Measurements from ENCODE around the gene TRMT5. TPM values are rescaled to one million over a fixed set of nuclear protein-coding genes. Genes with fewer than 3 reads are reported as not detected.

The TRMT5 gene, protein sequence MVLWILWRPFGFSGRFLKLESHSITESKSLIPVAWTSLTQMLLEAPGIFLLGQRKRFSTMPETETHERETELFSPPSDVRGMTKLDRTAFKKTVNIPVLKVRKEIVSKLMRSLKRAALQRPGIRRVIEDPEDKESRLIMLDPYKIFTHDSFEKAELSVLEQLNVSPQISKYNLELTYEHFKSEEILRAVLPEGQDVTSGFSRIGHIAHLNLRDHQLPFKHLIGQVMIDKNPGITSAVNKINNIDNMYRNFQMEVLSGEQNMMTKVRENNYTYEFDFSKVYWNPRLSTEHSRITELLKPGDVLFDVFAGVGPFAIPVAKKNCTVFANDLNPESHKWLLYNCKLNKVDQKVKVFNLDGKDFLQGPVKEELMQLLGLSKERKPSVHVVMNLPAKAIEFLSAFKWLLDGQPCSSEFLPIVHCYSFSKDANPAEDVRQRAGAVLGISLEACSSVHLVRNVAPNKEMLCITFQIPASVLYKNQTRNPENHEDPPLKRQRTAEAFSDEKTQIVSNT
- 7.2 TPM for polyA plus RNA-seq (2013, experiment 1 of 2)
- polyA plus RNA-seq (2013, experiment 2 of 2): 6.8 TPM

DNA sequence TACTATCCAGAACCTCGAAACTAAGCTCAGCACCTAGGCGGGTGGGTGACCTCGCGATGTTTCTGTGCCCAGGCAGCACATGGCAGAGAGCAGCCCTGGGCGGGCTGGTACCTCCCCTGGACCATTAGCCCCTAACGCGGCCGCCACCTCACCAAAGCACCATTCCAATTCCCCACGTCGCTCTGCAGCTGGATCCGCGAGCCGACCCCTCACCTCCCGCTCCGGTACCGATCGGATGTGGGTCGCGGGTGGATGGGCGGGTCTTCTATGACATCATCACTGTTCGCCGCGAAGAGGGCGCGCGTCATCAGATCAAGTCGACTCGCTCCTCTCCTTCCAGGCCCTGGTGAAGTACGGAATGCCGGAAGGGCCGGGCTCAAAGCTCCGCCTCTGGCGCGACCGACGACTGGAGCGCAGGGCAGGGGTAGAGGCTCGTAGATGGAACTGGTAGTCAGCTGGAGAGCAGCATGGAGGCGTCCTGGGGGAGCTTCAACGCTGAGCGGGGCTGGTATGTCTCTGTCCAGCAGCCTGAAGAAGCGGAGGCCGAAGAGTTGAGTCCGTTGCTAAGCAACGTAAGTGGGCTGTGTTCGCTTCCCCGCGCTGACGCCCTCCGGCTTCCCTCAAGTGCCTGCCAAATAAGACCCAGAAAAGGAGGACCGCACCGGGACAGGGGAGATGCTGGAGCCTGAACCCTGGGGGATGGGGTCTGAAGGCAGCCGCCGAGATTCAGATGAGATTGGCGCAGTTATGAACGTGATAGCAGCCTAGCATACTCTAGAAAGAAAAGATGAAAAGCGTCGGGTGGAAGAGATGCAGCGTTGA, at the start of gene TRMT5, which contains the start of gene SLC38A6:
TRMT5 (minus strand) TSS at position 269 of the 822 bp plus-strand sequence; CDS start at position 163, 106 bp downstream.
SLC38A6 (plus strand) TSS at position 435 of the 822 bp plus-strand sequence; CDS start at position 468, 33 bp downstream.
- Histone ChIP-seq H3K36me3 (ENCODE audit: control insufficient read depth in 1 of 2, insufficient read depth in 2 of 2, low read depth in 1 of 2, low read length in 2 of 2) (peaks cover 4 to 57% of the 10 kb centered on the region in 2 experiments), H3K4me3 (ENCODE audit: insufficient read depth in 1 of 2, low read depth in 1 of 2, low read length in 2 of 2) (peak within 1 kb of the TSS; percentile 73 to 96), H2BK5ac (ENCODE audit: low read depth, low read length, poor library complexity, severe bottlenecking) (peak within 1 kb of the TSS; percentile 66), H3K4me2 (ENCODE audit: low read length, poor library complexity, severe bottlenecking) (peak within 1 kb of the TSS; percentile 87), H3K27ac (ENCODE audit: low read length, poor library complexity, severe bottlenecking) (peak within 1 kb of the TSS; percentile 81), H3K4me1 (ENCODE audit: control insufficient read depth, insufficient read depth, low read depth, low read length) (peaks cover 3% of the 10 kb centered on the region), H3K23ac (ENCODE audit: low read length in 2 of 2) (no peak within 1 kb of the TSS), H4K8ac (ENCODE audit: low read length) (peak within 1 kb of the TSS; percentile 91), H2BK120ac (ENCODE audit: low read depth, low read length) (peak within 1 kb of the TSS; percentile 86), H3K4ac (ENCODE audit: low read depth in 1 of 2, low read length in 2 of 2) (peak within 1 kb of the TSS; percentile 46 to 81), H3K14ac (ENCODE audit: low read length in 2 of 2) (peak within 1 kb of the TSS in 1 of 2 experiments; percentile 89), H3K9ac (ENCODE audit: low read length) (peak within 1 kb of the TSS; percentile 99), H2AFZ (ENCODE audit: low read depth, low read length) (peak within 1 kb of the TSS; percentile 88), H3K9me3 (ENCODE audit: control insufficient read depth, low read length) (no peaks in the 10 kb centered on the region), H3K79me1 (replicated peaks; ENCODE audit: low read length, poor library complexity, severe bottlenecking) (peaks cover 10% of the 10 kb centered on the region), H2BK12ac (ENCODE audit: low read length in 2 of 2) (peak within 1 kb of the TSS; percentile 29 to 38), H3K18ac (ENCODE audit: low read depth in 1 of 2, low read length in 2 of 2) (peak within 1 kb of the TSS; percentile 91 to 92), H3K27me3 (ENCODE audit: control insufficient read depth in 1 of 2, insufficient read depth in 1 of 2, low read length in 2 of 2) (no peaks in the 10 kb centered on the region), H2AK5ac (ENCODE audit: low read length, severe bottlenecking) (peak within 1 kb of the TSS; percentile 89), H4K91ac (ENCODE audit: low read length) (peak within 1 kb of the TSS; percentile 96), H2BK15ac (ENCODE audit: low read depth, poor library complexity, severe bottlenecking) (peak within 1 kb of the TSS; percentile 97)
- peak; percentile 98 for DNase-seq
- under 1% methylated on average over 56 of the region's 59 CpGs for WGBS

DNA sequence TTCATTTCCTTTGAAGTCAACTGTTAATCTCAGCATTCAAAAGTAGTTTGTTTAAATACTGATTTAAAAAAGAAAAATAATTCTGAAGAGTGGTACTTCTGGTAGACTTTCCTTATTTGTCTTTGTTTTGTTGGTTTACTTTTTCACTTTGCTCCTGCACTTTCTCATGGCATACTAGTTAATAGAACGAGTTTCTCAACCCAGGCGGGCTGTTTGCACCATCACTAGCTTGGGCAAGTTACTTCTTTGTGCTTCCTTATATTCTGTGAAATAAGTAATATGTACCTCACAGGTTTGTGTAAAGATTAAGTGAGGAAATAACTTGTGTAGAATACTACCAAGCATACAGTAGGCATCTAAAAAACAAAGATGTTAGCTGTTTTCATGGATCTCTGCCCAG, 45.6 kb upstream of the TRMT5 start:
- H3K4ac ChIP-seq (ENCODE audit: low read depth in 1 of 2, low read length in 2 of 2): no peak overlapping the region
- H3K9me3 ChIP-seq (ENCODE audit: control insufficient read depth, low read length): no peaks in the 10 kb centered on the region
- H3K4me2 ChIP-seq (ENCODE audit: low read length, poor library complexity, severe bottlenecking): no peak overlapping the region
- no peak overlapping the region for H2BK120ac ChIP-seq (ENCODE audit: low read depth, low read length)
- WGBS: 100% methylated on average over 2 of the region's 2 CpGs
- H3K27me3 ChIP-seq (ENCODE audit: control insufficient read depth in 1 of 2, insufficient read depth in 1 of 2, low read length in 2 of 2): no peaks in the 10 kb centered on the region
- H2AK5ac ChIP-seq (ENCODE audit: low read length, severe bottlenecking): no peak overlapping the region
- no peak overlapping the region for H4K91ac ChIP-seq (ENCODE audit: low read length)
- no peak overlapping the region for H2BK15ac ChIP-seq (ENCODE audit: low read depth, poor library complexity, severe bottlenecking)
- no peak overlapping the region for H2BK5ac ChIP-seq (ENCODE audit: low read depth, low read length, poor library complexity, severe bottlenecking)
- no peak overlapping the region for H3K23ac ChIP-seq (ENCODE audit: low read length in 2 of 2)
- DNase-seq: no peak
- H3K18ac ChIP-seq (ENCODE audit: low read depth in 1 of 2, low read length in 2 of 2): no peak overlapping the region
- peaks cover 0 to 12% of the 10 kb centered on the region in 2 experiments for H3K36me3 ChIP-seq (ENCODE audit: control insufficient read depth in 1 of 2, insufficient read depth in 2 of 2, low read depth in 1 of 2, low read length in 2 of 2)
- H2BK12ac ChIP-seq (ENCODE audit: low read length in 2 of 2): no peak overlapping the region
- H3K9ac ChIP-seq (ENCODE audit: low read length): no peak overlapping the region
- H4K8ac ChIP-seq (ENCODE audit: low read length): no peak overlapping the region
- no peak overlapping the region for H3K27ac ChIP-seq (ENCODE audit: low read length, poor library complexity, severe bottlenecking)
- H3K4me3 ChIP-seq (ENCODE audit: insufficient read depth in 1 of 2, low read depth in 1 of 2, low read length in 2 of 2): no peak overlapping the region
- H2AFZ ChIP-seq (ENCODE audit: low read depth, low read length): no peak overlapping the region
- peaks cover 5% of the 10 kb centered on the region for H3K79me1 ChIP-seq (replicated peaks; ENCODE audit: low read length, poor library complexity, severe bottlenecking)
- H3K14ac ChIP-seq (ENCODE audit: low read length in 2 of 2): no peak overlapping the region
- no peaks in the 10 kb centered on the region for H3K4me1 ChIP-seq (ENCODE audit: control insufficient read depth, insufficient read depth, low read depth, low read length)

DNA sequence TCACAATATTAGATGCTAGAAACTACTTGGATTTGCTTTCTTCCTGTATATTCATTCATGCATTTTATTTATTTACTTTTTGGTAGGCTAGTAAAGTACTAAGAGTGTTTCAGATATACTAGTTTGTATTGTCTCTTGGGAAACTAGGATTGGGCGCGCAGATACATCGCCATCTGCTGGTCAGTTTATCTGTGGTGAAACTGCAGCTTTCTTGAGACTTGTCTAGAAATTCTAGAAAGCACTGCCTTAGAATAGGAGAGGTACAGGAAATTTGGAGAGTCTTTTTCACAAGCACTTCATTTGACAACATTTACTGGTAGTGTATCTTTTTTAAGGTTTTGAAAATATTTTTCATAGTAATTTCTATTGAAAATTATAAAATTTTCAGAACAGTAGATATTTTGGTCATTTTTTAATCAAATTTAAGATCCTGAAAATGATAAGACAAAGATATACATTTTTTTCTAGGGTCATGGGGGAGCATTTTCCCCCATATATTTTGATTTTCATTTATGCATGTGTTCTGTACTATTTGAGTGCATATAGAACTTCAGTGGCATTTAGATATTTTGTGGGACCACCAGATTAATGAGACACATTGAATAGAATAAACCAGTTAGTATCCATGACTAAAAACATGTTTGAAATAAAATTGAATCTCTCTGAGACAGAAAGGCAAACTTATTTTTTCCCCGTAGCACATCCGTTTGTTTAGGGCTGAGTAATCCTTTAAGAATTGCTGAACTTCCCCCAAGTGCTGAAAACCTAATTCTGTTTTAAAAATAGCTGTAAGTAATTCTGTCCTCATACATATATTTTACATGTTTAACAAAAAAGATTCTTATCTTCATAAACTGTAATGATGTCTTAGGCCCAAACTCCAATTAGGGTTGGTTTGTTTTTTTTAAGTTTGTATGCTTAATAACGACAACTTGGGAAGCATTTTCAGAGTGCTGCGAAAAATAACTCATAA, 44.7 kb upstream of the TRMT5 start:
- no peak overlapping the region for H4K91ac ChIP-seq (ENCODE audit: low read length)
- no peak overlapping the region for H3K4me3 ChIP-seq (ENCODE audit: insufficient read depth in 1 of 2, low read depth in 1 of 2, low read length in 2 of 2)
- H3K4me2 ChIP-seq (ENCODE audit: low read length, poor library complexity, severe bottlenecking): no peak overlapping the region
- no peak overlapping the region for H4K8ac ChIP-seq (ENCODE audit: low read length)
- H3K27me3 ChIP-seq (ENCODE audit: control insufficient read depth in 1 of 2, insufficient read depth in 1 of 2, low read length in 2 of 2): no peaks in the 10 kb centered on the region
- H2BK12ac ChIP-seq (ENCODE audit: low read length in 2 of 2): no peak overlapping the region
- H3K23ac ChIP-seq (ENCODE audit: low read length in 2 of 2): no peak overlapping the region
- H2BK120ac ChIP-seq (ENCODE audit: low read depth, low read length): no peak overlapping the region
- no peak overlapping the region for H2AFZ ChIP-seq (ENCODE audit: low read depth, low read length)
- 22% methylated on average over 4 of the region's 7 CpGs for WGBS
- peaks cover 0 to 6% of the 10 kb centered on the region in 2 experiments for H3K36me3 ChIP-seq (ENCODE audit: control insufficient read depth in 1 of 2, insufficient read depth in 2 of 2, low read depth in 1 of 2, low read length in 2 of 2)
- H3K79me1 ChIP-seq (replicated peaks; ENCODE audit: low read length, poor library complexity, severe bottlenecking): peaks cover 5% of the 10 kb centered on the region
- no peak overlapping the region for H3K18ac ChIP-seq (ENCODE audit: low read depth in 1 of 2, low read length in 2 of 2)
- H3K14ac ChIP-seq (ENCODE audit: low read length in 2 of 2): no peak overlapping the region
- no peak overlapping the region for H3K4ac ChIP-seq (ENCODE audit: low read depth in 1 of 2, low read length in 2 of 2)
- peak overlapping the region; percentile 65 for H3K9ac ChIP-seq (ENCODE audit: low read length)
- no peaks in the 10 kb centered on the region for H3K9me3 ChIP-seq (ENCODE audit: control insufficient read depth, low read length)
- H3K27ac ChIP-seq (ENCODE audit: low read length, poor library complexity, severe bottlenecking): peak overlapping the region; percentile 65
- H3K4me1 ChIP-seq (ENCODE audit: control insufficient read depth, insufficient read depth, low read depth, low read length): no peaks in the 10 kb centered on the region
- H2BK5ac ChIP-seq (ENCODE audit: low read depth, low read length, poor library complexity, severe bottlenecking): no peak overlapping the region
- H2BK15ac ChIP-seq (ENCODE audit: low read depth, poor library complexity, severe bottlenecking): no peak overlapping the region
- peak; percentile 73 for DNase-seq
- no peak overlapping the region for H2AK5ac ChIP-seq (ENCODE audit: low read length, severe bottlenecking)

Data from mesenchymal stem cell (in vitro differentiated cells and primary cell).